ENCODE measurements around the gene ZFPM1.

GRCh38 chr16:88558457-88559442 is 105.7 kb downstream of the ZFPM1 start:
- TF ChIP-seq POLR2A (IDR thresholded peaks at IDR 0.05) (no peak), CTCF (IDR thresholded peaks at IDR 0.05) (peak in 2 of 4 experiments; percentile 35 to 44)

Data from prostate gland (tissue), 2 donors.